ENCODE results near the gene CSF3R.

The CSF3R gene

DNA sequence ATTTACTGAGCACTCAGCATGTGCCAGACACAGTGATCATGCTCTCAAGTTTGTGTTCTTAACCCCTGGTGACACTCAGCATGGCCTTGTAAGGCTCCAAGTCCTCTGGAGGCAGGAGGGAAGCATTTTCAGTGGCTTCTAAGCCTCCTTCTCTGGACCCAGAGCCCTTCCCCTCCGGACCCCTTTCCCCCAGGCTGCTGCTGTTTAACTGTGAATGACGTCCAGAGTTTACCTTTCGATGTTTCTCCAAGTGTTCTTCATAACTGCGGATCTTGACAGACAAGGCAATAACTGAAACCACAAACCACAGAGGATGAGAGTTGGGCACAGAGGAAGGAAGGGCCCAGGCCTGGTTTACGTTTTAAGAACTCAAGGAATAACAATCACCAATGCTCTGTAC is 25.0 kb downstream of the CSF3R start:
- DNase-seq (ENCODE audit: low read depth): no peak

DNA sequence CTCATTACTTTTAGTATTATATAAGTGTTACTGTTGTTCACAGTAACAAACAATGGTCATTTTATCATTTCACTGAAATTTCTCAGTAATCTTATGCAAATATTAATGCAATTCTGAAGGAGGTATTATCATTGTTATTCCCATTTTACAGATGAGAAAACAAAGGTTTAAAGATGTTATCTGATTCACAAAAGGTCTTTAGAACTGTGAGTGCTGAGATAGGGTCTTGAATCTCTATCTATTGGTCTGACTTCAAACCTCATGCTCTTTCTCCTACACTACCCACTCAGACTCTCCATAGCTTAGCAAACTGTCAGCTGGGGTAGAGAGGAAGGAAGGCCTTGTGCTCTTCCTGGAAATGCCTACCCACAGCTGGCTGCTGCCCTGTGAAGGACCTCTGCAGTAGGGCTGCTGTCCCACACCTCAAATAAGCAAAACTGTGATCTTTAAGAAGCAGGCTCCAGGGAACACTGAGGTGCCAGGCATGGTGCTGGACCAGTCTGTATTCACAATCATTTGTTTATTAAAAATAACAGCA is 26.3 kb downstream of the CSF3R start:
- DNase-seq (ENCODE audit: low read depth): no peak

DNA sequence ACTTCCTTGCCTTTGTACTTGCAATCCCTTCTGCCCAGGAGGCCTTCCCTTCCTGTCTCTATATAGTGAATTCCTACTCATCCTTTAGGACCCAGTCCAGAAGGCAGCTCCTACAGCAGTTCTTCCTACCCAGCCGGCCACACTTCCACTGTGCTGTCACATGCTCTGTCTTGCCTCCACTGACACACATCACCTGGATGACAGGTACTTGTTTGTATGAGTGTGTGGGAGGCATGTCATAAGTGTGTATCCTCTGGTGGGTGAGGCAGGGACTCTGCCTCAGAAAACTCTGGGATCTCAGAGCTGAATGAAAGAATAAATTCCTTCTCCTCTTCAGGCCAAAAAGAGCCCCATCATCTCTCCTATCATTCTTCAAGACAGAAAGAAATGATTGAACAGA is 27.3 kb downstream of the CSF3R start:
- DNase-seq (ENCODE audit: low read depth): no peak

DNA sequence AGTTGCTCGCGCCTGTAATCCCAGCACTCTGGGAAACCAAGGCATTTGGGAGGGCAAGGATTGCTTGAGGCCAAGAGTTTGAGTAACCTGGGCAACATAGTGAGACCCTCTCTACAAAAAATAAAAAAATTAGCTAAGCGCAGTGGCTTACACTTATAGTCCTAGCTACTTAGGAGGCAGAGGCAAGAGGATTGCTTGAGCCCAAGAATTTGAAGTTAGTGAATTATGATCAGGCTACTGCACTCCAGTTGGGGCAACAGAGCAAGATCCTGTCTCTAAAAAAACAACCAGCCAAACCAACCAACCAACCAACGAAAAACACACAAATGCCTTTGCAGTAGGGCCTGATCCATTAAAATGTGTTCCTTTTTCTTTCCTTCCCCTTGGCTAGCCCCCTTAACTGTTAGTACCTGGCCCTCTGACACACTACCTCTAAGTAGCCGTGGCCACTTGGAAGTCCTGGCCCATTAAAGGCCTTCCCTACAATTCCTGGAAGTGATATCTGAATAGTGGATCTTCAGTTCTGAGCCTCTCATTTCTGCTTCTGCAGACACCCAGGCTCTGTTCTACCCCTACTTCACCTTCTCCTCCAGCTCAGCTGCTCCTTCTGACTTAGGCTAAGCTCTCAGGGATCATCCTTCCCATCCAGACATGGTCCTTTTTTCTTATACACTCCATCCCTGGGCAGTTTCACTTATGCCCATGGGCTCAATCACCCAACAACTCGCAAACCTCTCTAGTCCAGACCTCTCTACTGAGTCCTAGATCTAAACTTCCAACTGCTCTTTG is 28.9 kb downstream of the CSF3R start:
- no peak for DNase-seq (ENCODE audit: low read depth)

DNA sequence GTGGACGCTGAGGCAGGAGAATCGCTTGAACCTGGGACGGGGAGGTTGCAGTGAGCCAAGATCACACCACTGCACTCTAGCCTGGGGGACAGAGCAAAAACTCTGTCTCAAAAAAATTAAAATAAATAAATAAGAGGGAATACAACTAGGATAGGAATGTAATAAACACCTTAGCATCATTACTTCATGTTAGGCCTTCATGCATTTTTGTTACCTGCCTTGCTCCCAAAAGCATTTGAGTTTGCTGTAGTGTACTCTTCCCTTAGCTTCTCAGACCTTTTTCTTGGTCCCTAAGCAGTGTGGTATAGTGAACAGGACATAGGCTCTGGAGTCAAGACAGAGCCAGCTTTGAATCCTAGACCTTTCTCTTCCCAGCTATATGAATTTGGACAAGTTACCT is 29.7 kb downstream of the CSF3R start:
- DNase-seq (ENCODE audit: low read depth): no peak

DNA sequence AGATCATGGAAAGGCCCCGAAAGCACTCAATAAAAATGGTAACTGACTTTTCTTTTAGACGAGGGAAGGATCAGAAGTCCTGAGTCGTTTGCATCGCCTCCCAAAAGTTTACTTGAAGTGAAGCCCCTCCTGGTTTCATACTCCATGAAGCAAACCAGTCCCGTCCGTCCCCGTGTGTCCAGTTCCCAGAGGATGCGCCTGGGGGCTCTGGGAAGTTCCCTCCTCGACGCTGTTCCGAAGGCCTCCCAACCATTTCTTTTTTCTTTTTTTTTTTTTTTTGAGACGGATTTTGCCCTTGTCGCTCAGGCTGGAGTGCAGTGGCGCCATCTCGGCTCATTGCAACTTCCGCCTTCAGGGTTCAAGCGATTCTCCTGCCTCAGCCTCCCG is 31.8 kb downstream of the CSF3R start:
- DNase-seq (ENCODE audit: low read depth): no peak

DNA sequence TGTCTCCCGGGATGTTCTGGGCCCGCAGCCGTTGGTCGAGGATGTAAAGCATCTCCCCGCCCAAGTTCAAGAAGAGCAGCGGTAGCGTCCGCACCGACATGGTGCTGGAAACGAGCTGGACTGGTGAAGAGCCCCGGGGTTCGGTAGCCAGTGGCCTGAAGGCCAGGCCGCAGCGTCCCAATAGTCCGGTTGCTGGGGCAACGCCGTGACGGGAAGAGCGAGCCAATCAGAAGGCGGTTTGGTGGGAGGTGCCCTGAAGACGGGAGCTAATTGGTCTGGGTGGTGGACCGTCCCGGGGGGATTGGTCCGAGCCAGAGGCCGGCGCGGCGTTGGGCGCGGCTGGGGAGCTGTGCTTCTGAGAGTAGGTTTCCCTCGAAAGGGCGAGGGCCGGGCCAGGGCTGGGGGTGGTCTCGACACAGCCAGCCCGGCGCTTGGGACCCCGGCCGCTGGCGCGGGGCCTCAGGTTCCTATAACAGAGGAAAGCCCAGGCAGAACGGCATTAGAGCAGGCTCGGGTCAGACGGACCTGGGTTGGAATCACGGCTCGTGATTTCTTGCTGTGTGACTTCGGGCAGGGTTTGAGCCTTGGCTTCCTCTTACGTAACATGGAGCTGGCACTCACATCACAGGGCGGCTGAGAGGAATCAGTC is 32.3 kb downstream of the CSF3R start, which contains the start of gene OSCP1:
TSS of gene OSCP1 (minus strand) at position 182 of the 649 bp plus-strand sequence. CDS start at position 100, 82 bp downstream.
- peak; percentile 79 for DNase-seq (ENCODE audit: low read depth)

DNA sequence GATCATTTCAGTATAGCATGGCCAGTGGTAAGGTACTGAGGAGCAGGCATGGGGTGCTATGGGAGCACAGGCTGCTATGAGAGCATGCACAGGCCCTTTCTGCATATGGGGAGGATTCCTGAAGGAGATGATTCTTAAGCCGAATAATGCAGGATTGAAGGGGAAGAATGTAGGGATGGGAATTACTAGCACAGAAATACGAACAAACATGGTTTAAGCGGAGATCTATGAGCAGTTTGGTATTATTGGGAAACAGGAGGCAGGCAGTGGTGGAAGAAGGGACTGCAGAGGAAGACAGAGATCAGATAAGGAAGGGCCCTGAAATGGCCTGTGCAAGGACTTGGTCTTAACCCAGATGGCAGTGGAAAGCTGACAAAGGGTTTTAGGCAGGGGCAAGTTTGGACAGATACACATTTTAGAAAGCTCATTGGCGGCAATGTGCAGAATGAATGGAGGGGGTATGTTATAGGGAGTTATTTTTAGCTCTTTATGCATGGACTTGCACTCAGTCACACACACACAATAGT is 34.1 kb downstream of the CSF3R start:
- DNase-seq (ENCODE audit: low read depth): no peak

DNA sequence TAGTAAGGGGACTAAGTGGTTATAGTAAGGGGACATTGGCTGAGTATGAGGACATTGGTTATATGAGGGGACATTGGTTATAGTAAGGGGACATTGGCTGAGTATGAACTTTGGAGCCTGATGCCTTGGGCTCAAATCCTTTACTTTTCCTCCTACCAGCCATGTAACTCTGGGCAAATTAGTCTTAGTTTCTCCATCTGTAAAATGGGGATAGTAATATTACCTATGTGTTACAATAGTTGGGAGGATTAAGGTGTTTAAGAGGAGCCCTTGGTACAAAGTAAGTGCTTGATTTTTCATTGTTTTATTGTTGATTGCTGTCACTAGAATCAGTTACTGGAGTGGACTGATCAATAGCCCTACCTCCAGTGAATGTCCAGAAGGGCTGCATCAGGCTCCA is 35.3 kb downstream of the CSF3R start:
- DNase-seq (ENCODE audit: low read depth): no peak

DNA sequence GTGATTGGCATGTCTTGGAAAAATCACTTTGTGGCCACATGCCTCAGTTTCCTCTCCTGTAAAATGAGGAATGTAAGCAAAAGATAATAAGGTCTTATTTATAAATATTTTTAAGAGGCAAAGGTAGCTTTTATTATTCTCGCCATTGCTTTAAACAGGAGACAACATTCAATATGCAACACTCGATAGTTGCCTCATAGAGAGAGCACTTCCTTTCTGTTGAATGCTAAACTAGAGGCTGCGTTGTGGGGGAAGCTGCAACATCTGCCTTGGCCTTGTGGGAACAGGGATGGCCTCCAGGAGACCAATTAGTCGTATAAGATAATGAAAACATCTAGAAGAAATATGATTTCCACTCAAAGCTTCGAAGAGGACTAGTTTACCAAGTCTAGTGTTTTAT is 36.0 kb downstream of the CSF3R start:
- DNase-seq (ENCODE audit: low read depth): no peak

DNA sequence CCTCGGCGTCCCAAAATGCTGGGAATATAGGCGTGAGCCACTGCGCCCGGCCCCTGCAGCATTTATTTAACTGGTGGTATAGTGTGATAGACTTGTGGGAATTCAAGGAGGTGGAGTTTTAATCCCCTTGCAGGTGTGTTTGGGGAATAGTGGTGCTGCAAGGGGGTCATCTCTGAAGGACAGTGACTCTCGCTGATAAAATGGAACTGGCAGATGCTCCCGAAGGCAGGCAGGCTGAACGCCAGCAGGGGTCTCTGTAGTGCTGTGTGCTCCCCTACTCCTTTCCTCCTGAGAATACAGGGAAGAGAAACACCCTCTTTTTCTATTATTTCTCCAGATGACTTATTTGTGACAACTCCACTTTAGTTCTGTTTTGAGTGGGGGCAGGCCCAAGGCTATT is 36.4 kb downstream of the CSF3R start:
- DNase-seq (ENCODE audit: low read depth): no peak

DNA sequence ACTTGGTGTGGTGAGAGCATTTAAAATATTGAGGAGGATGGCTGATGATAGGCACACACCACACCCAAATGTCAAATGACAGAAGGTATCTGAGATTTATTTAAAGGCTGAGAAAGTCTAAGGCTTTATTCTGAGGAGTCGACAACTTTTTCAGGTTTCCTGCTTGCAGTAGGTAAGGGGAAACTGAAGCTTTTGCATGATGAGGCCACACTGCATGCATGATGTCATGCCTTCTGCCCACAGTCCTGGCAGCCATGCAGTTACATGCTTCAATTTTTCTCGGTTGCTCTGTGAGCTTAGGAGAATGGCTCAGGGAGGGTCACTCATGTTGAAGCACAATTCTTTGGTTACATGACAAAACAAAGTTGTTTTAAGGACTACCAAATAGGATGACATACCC is 39.4 kb downstream of the CSF3R start:
- DNase-seq (ENCODE audit: low read depth): no peak

DNA sequence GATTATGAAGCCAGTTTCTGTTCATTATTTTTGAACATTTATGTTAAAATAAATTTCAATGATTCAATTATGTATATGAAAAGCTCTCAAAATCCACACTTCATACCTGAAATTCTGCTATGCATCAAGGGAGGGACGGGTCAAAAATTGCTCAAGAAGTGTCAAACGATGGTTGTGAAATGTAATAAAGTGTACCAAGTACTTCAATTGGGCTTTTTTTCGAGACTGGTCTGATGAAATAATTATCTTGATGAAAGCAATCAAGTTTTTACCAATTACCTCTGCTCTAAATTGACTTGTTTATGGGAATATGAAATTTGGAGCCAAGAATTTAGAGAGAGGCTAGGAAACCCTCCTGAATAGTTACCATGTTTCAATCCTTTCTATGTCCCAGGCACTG is 40.4 kb downstream of the CSF3R start:
- DNase-seq (ENCODE audit: low read depth): no peak

DNA sequence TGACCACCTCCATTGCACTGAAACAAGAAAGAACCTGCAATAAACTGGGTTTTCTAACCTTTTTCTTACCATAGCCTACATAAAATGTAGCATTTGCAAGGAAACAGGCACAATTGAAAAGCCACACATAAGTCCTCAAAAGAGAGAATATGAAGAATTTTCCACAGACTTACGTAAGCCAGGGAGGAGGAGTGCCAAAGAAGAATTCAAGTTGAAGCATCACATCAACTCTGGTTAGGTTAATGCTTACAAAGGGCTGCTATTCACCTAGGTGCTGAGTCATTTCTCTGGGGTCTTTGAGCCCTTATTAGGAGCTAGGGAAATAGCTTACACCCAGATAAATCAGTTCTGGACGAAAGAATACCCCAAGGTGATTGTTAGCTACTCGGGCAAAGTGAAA is 42.1 kb downstream of the CSF3R start:
- DNase-seq (ENCODE audit: low read depth): no peak

DNA sequence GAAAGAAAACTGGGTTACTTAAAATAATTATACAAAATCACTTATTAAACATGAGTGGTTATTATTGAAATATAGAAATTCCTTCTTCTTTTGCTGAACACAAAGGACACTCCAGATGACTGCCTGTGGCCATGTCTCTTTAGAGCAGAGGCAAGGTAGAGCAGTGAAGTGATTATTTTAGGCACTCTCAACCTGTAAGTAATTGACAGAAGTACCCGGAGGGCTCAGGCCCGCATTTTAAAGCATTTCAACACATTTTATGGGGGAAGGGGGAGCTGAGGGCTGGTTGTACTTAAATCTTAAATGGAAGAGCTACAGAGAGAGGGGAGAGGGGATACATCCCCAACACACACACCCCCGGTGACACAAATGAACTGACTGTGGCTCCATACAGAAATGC is 42.7 kb downstream of the CSF3R start:
- no peak for DNase-seq (ENCODE audit: low read depth)

DNA sequence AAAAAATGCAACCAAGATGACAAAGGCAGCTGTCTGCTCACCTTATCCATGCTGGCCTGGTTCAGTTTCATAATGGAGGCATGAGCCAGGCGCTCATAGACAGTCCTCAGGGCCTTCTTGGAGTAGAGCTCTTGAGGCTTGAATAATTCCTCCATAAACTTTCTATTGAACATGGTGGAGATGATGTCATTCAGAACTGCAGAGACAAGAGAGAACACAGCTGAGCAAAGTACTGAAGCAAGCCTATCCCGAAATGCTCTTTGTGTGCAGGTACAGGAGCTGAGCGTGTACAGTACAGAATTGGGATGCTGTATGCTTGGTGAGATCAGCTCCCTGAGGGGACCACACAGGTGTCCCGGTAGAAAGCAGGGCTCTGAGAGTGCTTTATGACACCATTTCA is 44.0 kb downstream of the CSF3R start:
- no peak for DNase-seq (ENCODE audit: low read depth)

DNA sequence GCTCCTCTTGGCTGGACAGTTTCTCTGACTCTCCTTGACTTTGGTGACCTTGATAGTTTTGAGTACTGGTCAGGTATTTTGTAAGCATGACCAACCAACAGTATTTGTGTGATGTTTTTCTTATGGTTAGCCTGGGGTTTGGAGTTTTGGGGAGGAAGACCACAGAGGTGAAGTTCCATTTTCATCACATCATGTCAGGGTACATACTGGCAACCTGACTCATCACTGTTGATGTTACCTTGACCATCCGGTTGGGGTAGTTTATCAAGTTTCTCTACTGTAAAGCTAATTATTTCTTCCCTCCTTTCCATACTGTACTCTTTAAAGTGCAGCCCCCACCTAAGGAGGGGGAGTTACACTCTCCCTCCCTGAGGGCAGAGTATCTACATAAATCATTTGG is 45.9 kb downstream of the CSF3R start:
- no peak for DNase-seq (ENCODE audit: low read depth)

DNA sequence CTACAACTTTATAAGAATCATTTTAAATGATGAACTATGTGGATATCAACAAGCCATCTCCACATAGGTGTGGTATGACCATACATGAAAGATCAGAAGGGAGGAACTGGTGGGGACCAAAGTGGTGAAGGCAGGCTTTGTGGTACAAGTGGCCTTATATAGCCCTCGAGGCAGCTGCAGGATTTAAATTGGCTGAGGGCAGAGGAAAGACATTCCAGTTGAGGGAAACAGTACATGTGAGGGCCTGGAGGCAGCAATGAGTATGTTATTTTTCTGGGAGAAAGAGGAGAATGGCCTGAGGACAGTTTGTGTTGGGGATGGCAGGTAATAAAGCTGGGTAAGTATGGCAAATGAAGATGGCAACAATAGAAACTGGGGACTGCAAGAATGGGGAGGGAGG is 49.6 kb downstream of the CSF3R start:
- DNase-seq (ENCODE audit: low read depth): no peak

DNA sequence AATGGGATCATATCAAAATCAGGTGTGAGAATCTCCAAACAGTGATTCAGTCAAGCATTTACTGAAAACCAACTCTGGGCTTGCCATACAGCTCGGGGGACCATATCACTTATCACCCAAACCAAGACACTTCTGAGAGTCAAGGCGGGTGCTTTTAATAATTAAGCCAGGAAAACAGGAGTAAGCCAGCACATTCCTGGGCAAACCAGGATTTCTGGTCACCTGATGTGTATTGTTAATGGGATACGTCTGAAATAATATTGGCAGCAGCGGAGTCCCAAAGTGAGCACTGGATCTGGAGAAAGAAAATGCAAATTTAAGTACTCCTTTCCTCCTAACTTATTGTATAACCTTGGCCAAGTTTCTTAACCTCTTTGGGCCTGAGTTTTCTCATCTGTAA is 50.1 kb downstream of the CSF3R start:
- no peak for DNase-seq (ENCODE audit: low read depth)

DNA sequence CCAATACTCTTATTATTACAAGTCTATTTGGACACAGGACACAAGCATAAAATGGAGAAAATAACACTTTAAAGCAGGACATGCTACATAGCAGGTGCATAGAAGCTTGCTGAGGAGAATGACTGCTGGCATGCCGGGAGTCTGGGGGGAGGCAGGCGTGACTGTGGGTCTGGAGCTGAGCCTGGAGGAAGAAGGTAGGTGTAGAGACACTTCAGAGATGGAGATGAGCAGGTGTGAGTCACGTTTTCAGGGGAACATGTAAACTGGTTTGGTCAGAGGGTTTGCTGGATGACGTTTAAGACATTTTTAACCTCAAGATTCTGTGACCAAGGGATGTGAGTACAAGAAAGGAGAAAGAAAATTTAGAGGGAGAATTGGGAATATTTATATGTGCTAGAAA is 56.9 kb downstream of the CSF3R start:
- DNase-seq (ENCODE audit: low read depth): no peak

DNA sequence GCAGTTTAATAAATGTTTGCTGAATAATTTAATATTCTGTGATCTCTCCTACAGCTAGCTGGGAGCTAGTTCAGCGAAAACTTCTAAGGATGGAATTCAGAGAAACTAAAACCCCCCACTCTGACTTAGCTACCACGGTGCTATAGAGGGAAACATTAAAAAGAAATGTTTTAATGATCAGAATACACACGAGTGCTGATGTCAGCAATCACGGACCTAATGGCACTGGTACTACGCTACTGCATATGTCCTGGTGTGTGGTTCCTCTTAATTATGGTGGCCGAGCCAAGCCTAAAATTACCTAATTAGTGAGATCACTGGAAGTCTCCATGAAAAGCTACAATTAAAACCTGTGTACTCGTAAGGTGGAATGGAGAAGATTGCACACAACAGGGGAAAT is 61.1 kb downstream of the CSF3R start:
- DNase-seq (ENCODE audit: low read depth): no peak

DNA sequence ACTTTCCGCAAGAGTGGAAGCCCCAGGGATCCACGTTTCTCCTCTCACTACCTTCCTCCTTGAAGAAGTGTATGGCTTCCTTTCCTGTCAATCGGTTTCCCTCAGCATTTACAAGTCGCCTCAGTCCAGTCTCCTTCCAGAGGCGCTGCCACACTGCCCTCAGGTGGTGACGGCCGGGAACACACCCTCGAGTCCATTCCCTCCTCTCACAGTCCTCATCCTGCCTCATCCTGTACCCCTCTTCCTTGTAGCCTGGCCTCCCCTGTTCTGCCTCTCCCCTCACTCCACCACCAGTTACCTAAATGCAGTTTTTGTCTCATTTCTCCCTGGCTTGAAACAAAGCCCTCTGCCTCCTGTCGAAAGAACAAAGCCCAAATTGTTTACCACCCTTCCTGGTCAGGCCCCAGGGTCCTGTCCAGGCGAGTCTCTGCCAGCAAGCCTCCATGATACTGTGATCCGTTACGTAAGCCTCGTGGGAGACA is 61.8 kb downstream of the CSF3R start:
- DNase-seq (ENCODE audit: low read depth): peak; percentile 88

DNA sequence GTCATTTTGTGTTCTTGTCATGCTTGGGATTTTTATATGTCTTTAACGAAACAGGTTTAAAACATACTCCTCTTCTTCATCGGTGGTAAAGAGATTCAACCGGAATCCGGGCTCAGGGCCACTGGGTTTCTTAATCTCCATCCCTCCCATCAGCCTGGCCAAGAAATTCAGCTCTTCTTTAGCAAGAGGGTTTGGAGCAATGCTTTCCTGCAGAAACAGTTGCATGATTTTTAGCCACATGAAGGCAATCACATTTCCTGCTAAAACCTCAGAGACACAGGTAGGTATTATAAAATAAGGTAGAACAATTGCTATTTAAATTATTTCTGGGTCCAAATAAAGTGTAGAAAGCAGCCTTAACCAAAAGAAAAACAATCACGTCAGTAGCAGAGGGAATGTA is 62.3 kb downstream of the CSF3R start:
- DNase-seq (ENCODE audit: low read depth): no peak

Data from activated T-helper 9 cell treated with anti-CD3 and anti-CD28 coated beads, Interleukin-2, amount 50 U/mL, for 16 hours (primary cell).